ENCODE results near the gene BEST2. TPM values are rescaled to one million over a fixed set of nuclear protein-coding genes. Genes with fewer than 3 reads are reported as not detected.
A peak's percentile ranks its signal among the peaks of the same experiment; 100 is the strongest.

The BEST2 gene
- total RNA-seq, 1 donor from 2014 or later: not detected

DNA sequence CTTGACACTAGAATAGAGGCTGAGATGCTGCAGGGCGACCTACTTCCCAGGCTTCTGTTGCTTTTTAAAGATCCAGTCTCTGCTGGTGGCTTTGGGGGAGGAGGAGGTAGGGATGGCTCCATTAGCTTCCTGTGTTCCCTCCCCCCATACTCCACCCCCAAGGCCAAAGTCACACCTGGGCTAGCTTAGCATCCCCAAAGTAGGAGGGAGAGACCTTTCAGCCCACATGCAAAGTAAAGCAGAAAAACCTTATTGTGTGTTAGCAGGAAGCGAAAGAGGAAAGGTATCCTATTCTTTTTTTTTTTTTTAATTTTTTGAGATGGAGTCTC, 24.6 kb upstream of the BEST2 start:
- peaks cover 35% of the 10 kb centered on the region for H3K36me3 ChIP-seq
- no peaks in the 10 kb centered on the region for H3K9me3 ChIP-seq
- no peak overlapping the region for H3K27ac ChIP-seq
- H3K4me1 ChIP-seq: peaks cover 17% of the 10 kb centered on the region
- no peaks in the 10 kb centered on the region for H3K27me3 ChIP-seq
- DNase-seq (no peak), ATAC-seq (no peak)
- TF ChIP-seq CTCF (IDR thresholded peaks at IDR 0.05): no peak
- intact Hi-C loops (cut with DNase I): no loop called here
- no peak overlapping the region for H3K4me3 ChIP-seq

DNA sequence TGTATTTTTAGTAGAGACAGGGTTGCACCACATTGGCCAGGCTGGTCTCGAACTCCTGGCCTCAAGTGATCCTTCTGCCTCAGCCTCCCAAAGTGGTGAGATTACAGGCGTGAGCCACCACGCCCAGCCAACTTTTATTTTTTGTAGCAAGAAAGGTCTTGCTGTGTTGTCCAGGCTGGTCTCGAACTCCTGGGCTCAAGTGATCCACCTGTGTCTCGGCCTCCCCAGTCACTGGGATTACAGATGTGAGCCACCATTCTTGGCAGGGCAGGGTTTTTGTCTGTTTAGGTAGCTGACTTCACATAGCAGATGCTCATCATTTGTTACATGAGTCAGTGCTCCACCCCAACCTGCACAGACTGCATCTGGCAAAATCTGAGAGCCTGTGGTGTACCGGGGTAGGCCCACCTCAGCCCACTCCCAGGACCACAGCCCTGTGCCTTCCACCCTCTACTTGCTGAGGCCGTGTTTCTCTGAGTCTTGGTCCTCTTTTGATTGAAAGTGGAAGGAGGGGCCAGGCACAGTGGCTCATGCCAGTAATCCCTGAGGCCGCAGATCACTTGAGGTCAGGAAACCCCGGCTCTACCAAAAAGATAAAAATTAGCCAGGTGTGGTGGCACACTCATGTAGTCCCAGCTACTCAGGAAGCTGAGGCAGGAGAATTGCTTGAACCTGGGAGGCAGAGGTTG, 23.7 kb upstream of the BEST2 start:
- H3K36me3 ChIP-seq: peaks cover 40% of the 10 kb centered on the region
- H3K9me3 ChIP-seq: no peaks in the 10 kb centered on the region
- H3K27me3 ChIP-seq: no peaks in the 10 kb centered on the region
- ATAC-seq (no peak), DNase-seq (no peak)
- H3K4me3 ChIP-seq: no peak overlapping the region
- no peak for TF ChIP-seq CTCF (IDR thresholded peaks at IDR 0.05)
- H3K27ac ChIP-seq: no peak overlapping the region
- intact Hi-C loops (cut with DNase I): no loop called here
- H3K4me1 ChIP-seq: peaks cover 23% of the 10 kb centered on the region

- peaks cover 40% of the 10 kb centered on the region for H3K36me3 ChIP-seq
- no peak overlapping the region for H3K4me3 ChIP-seq
- no peaks in the 10 kb centered on the region for H3K9me3 ChIP-seq
- no peaks in the 10 kb centered on the region for H3K27me3 ChIP-seq
- DNase-seq: no peak
- no peak for ATAC-seq
- H3K4me1 ChIP-seq: peaks cover 16% of the 10 kb centered on the region
- H3K27ac ChIP-seq: no peak overlapping the region
- intact Hi-C loops (cut with DNase I): no loop called here
- TF ChIP-seq CTCF (IDR thresholded peaks at IDR 0.05): no peak
Observed at GRCh38 chr19:12730064-12730463, 21.5 kb upstream of the BEST2 start.

DNA sequence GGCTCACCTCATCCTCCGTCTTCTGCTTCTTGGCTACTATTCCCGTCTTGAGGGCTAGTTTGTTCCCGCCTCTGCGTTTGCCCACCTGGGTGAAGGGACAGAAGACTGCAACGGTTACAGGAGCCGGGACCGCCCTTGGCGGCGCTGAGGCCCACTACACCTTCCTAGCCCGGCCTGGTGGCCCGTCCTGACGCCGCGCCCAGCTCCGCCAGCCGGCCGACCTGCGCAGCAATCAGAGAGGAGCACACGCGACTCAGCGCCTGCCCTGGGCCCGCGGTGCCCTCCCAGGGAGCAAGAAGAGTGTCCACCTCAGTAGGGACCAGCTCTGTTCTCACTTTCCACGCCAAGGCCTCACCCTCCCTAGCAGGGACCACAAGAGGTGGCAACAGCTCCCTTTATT, 20.3 kb upstream of the BEST2 start:
- Histone ChIP-seq H3K36me3 (peaks cover 40% of the 10 kb centered on the region), H3K9me3 (no peaks in the 10 kb centered on the region), H3K27ac (no peak overlapping the region), H3K27me3 (no peaks in the 10 kb centered on the region), H3K4me1 (peaks cover 21% of the 10 kb centered on the region), H3K4me3 (no peak overlapping the region)
- no peak for ATAC-seq
- intact Hi-C loops (cut with DNase I): no loop called here
- TF ChIP-seq CTCF (IDR thresholded peaks at IDR 0.05): no peak
- DNase-seq: no peak

DNA sequence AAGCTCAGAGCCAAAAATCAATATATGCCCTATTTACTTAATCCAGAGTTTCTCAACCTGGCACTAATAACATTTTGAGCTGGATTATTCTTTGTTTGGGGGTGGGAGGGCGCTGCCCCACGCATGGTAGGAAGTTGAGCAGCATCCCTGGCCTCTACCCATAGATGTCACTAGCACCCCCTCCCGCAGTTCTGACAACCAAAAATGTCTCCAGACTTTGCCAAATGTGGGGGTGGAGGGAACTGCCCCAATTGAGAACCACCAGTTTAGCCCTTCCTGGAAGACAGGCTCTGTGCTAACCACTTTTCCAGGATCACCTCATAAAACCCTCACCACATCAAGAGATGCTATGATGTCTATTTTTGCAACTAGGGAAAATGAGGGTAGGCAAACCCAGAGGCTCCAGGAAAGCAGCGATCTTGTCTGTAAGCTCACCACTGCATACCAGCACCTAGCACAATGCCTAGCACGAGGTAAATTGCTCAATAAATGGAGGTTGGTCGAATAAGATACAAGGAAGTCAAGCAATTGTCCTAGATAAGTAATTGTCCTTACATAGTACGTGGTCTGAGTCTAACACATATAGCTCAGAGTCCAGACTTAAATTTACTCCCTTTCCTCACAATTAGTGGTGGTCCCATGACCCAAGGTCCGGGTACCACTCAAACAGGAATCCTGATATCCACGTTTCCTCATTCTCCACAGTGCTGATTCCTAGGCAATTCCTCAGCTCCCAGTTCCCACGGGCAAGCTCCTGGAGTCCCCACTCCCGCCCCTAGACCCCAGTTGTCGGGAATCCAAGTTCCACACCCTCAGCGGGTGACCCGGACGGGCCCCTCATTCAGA, 18.0 kb upstream of the BEST2 start:
- Histone ChIP-seq H3K9me3 (no peaks in the 10 kb centered on the region), H3K4me1 (peaks cover 35% of the 10 kb centered on the region), H3K27ac (peak overlapping the region; percentile 96), H3K4me3 (peak overlapping the region; percentile 92), H3K36me3 (peaks cover 37% of the 10 kb centered on the region), H3K27me3 (no peaks in the 10 kb centered on the region)
- no peak for DNase-seq
- ATAC-seq: no peak
- intact Hi-C loops (cut with DNase I): no loop called here
- peak; percentile 19 for TF ChIP-seq CTCF (IDR thresholded peaks at IDR 0.05)
